H1 (cell line): ENCODE data around the gene ACOT7. TPM values are rescaled to one million over a fixed set of nuclear protein-coding genes. Genes with fewer than 3 reads are reported as not detected.

Experiments
- CTCF ChIA-PET: fragments of 300-600 bp; sonication (Branson Sonifier 250); formaldehyde crosslinking; loops from one replicate; lab custom pipeline; 2021; ENCODE audit not compliant: partially characterized antibody; lab: Charles Lee
- POLR2A ChIA-PET: fragments of 300-600 bp; sonication (Branson Sonifier 250); formaldehyde crosslinking; loops from one replicate; lab custom pipeline; 2021; ENCODE audit warnings: inconsistent platforms; ENCODE audit not compliant: partially characterized antibody; lab: Charles Lee
- DNase-seq, 2 experiments: peaks; one replicate each; pipeline versions ENCODE4 v3.0.0 to v3.0.0-alpha.2; 2010 to 2022; ENCODE audit warnings: low spot score in 2 of 2, low read depth in 1 of 2, mixed read lengths in 1 of 2
- FAIRE-seq: peaks from 2 replicates; lab custom pipeline; 2011; peaks lifted over from hg19 to GRCh38; lab: Jason Lieb, UNC
- H2AFZ ChIP-seq: 2 replicates; pipeline ENCODE4 v1.8.1; 2012; ENCODE audit warnings: low read length, inconsistent platforms
- H2AK5ac ChIP-seq: 2 replicates; pipeline ENCODE4 v1.6.1; 2013; ENCODE audit warnings: low read depth, low read length
- H2BK120ac ChIP-seq: replicated peaks from 2 replicates; pipeline ENCODE3; 2013; ENCODE audit warnings: low read depth, low read length, inconsistent platforms
- H2BK12ac ChIP-seq: 2 replicates; pipeline ENCODE4 v1.6.1; 2013; ENCODE audit warnings: low read depth, low read length
- H2BK15ac ChIP-seq: 2 replicates; pipeline ENCODE4 v1.6.1; 2013; ENCODE audit warnings: low read length
- H2BK20ac ChIP-seq: 2 replicates; pipeline ENCODE4 v1.6.1; 2013; ENCODE audit warnings: low read length
- H2BK5ac ChIP-seq: 2 replicates; pipeline ENCODE4 v1.6.1; 2013; ENCODE audit warnings: low read depth, low read length
- H3K14ac ChIP-seq: 2 replicates; pipeline ENCODE4 v1.6.1; 2013; ENCODE audit warnings: inconsistent platforms; ENCODE audit not compliant: insufficient read length
- H3K18ac ChIP-seq: 2 replicates; pipeline ENCODE4 v1.6.1; 2013; ENCODE audit warnings: low read length; ENCODE audit errors: extremely low read depth
- H3K23ac ChIP-seq: 2 replicates; pipeline ENCODE4 v1.6.1; 2013; ENCODE audit warnings: inconsistent platforms; ENCODE audit not compliant: insufficient read length
- H3K23me2 ChIP-seq: 2 replicates; pipeline ENCODE4 v1.6.1; 2013; ENCODE audit warnings: low read depth, low read length
- H3K27ac ChIP-seq: 2 replicates; pipeline ENCODE4 v1.6.1; 2011; ENCODE audit warnings: low read depth, low read length, inconsistent platforms
- H3K27me3 ChIP-seq, 4 experiments: replicated peaks in 1 of 4; 1 replicate in 1 of 4; 2 replicates in 3 of 4; pipeline versions ENCODE4 v1.6.1 to v1.8.1; 2011 to 2013; ENCODE audit warnings: low read length in 3 of 4, mild to moderate bottlenecking in 3 of 4, inconsistent platforms in 2 of 4, mixed read lengths in 2 of 4, moderate library complexity in 1 of 4; ENCODE audit not compliant: control insufficient read depth in 3 of 4, insufficient read depth in 3 of 4; ENCODE audit errors: extremely low read depth in 1 of 4
- H3K36me3 ChIP-seq, 4 experiments: 2 replicates each; pipeline versions ENCODE4 v1.6.1 to v1.8.1; 2011 to 2013; ENCODE audit warnings: mild to moderate bottlenecking in 4 of 4, low read length in 3 of 4, moderate library complexity in 2 of 4, control low read depth in 1 of 4, inconsistent platforms in 1 of 4; ENCODE audit not compliant: insufficient read depth in 4 of 4, control insufficient read depth in 2 of 4
- H3K4ac ChIP-seq: replicated peaks from 2 replicates; pipeline ENCODE3; 2013; ENCODE audit warnings: low read length, low read depth, mixed read lengths, inconsistent platforms; ENCODE audit not compliant: insufficient read length
- H3K4me1 ChIP-seq, 4 experiments: replicated peaks in 1 of 4; 1 replicate in 1 of 4; 2 replicates in 3 of 4; pipeline versions ENCODE4 v1.6.1 to v1.8.1; 2011 to 2013; ENCODE audit warnings: low read length in 3 of 4, inconsistent platforms in 2 of 4, mixed read lengths in 1 of 4; ENCODE audit not compliant: insufficient read depth in 4 of 4, control insufficient read depth in 3 of 4
- H3K4me2 ChIP-seq, 2 experiments: 2 replicates each; pipeline versions ENCODE4 v1.6.1 to v1.8.1; 2011 to 2013; ENCODE audit warnings: low read depth in 2 of 2, low read length in 2 of 2, control low read depth in 1 of 2, inconsistent platforms in 1 of 2, mild to moderate bottlenecking in 1 of 2; ENCODE audit not compliant: insufficient read depth in 1 of 2
- H3K4me3 ChIP-seq, 4 experiments: fragments of 200-600, 300-600 bp in 1 of 4; sonication (generic), shearing (Covaris generic), sonication (Bioruptor Twin) in 1 of 4; 2 replicates each; pipeline versions ENCODE4 v1.5.1 to v1.8.1; 2011 to 2016; ENCODE audit warnings: low read length in 4 of 4, low read depth in 3 of 4, control low read depth in 2 of 4, inconsistent platforms in 2 of 4, mild to moderate bottlenecking in 2 of 4, mixed read lengths in 1 of 4, moderate library complexity in 1 of 4; ENCODE audit not compliant: insufficient read depth in 2 of 4; ENCODE audit errors: extremely low read depth in 1 of 4
- H3K56ac ChIP-seq: replicated peaks from 2 replicates; pipeline ENCODE3; 2013; ENCODE audit warnings: low read depth, mild to moderate bottlenecking, mixed read lengths, low read length, inconsistent platforms; ENCODE audit not compliant: insufficient read length
- H3K79me1 ChIP-seq: 2 replicates; pipeline ENCODE4 v1.6.1; 2013; ENCODE audit warnings: low read depth, low read length, control low read depth
- H3K79me2 ChIP-seq, 2 experiments: 2 replicates each; pipeline versions ENCODE4 v1.6.1 to v1.8.1; 2012 to 2013; ENCODE audit warnings: low read length in 2 of 2, mild to moderate bottlenecking in 2 of 2, inconsistent platforms in 1 of 2; ENCODE audit not compliant: insufficient read depth in 2 of 2, control insufficient read depth in 1 of 2
- H3K9ac ChIP-seq, 4 experiments: replicated peaks in 1 of 4; 1 replicate in 1 of 4; 2 replicates in 3 of 4; pipeline versions ENCODE4 v1.6.1 to v1.8.1; 2011 to 2013; ENCODE audit warnings: low read depth in 3 of 4, low read length in 3 of 4, control low read depth in 2 of 4, mild to moderate bottlenecking in 2 of 4, moderate library complexity in 2 of 4, inconsistent platforms in 1 of 4; ENCODE audit errors: extremely low read depth in 1 of 4
- H3K9me3 ChIP-seq, 2 experiments: 2 replicates each; pipeline versions ENCODE4 v1.6.1 to v1.8.1; 2012 to 2013; ENCODE audit warnings: mild to moderate bottlenecking in 2 of 2, moderate library complexity in 2 of 2, control low read depth in 1 of 2, inconsistent platforms in 1 of 2, low read depth in 1 of 2, low read length in 1 of 2, mixed read lengths in 1 of 2; ENCODE audit not compliant: insufficient read depth in 2 of 2
- H4K20me1 ChIP-seq, 2 experiments: replicated peaks in 1 of 2; 2 replicates each; pipeline versions ENCODE3 to v1.8.1; 2011 to 2013; ENCODE audit warnings: inconsistent platforms in 2 of 2, low read length in 2 of 2, mild to moderate bottlenecking in 1 of 2; ENCODE audit not compliant: insufficient read depth in 2 of 2, control insufficient read depth in 1 of 2
- H4K5ac ChIP-seq: 2 replicates; pipeline ENCODE4 v1.6.1; 2013; ENCODE audit warnings: low read length, low read depth, mixed read lengths, inconsistent platforms; ENCODE audit not compliant: insufficient read length
- H4K8ac ChIP-seq: 2 replicates; pipeline ENCODE4 v1.8.0; 2013; ENCODE audit warnings: mild to moderate bottlenecking, moderate library complexity, low read length, inconsistent platforms; ENCODE audit not compliant: insufficient read depth; ENCODE audit errors: extremely low read depth
- H4K91ac ChIP-seq: replicated peaks from 2 replicates; pipeline ENCODE3; 2013; ENCODE audit warnings: low read length, mixed read lengths, inconsistent platforms; ENCODE audit not compliant: insufficient read length
- CEBPB ChIP-seq: IDR thresholded peaks from 2 replicates; pipeline ENCODE4 v1.6.1; 2012; ENCODE audit warnings: low read depth, low read length
- CREB1 ChIP-seq: IDR thresholded peaks from 2 replicates; pipeline ENCODE4 v1.6.1; 2012; ENCODE audit warnings: inconsistent platforms
- GABPA ChIP-seq: IDR thresholded peaks from 2 replicates; pipeline ENCODE4 v1.6.1; 2011; ENCODE audit warnings: mild to moderate bottlenecking, low read length, moderate library complexity, borderline replicate concordance; ENCODE audit not compliant: insufficient read depth
- NANOG ChIP-seq: IDR thresholded peaks from 2 replicates; pipeline ENCODE4 v1.6.1; 2011; ENCODE audit warnings: low read length, low read depth, mild to moderate bottlenecking, inconsistent platforms; ENCODE audit not compliant: insufficient read depth, poor library complexity, severe bottlenecking
- POLR2A ChIP-seq, 2 experiments: IDR thresholded peaks; 1 replicate in 1 of 2; 2 replicates in 1 of 2; pipeline ENCODE4 v1.6.1; 2011; ENCODE audit warnings: low read depth in 2 of 2, low read length in 2 of 2, mild to moderate bottlenecking in 2 of 2; ENCODE audit errors: control extremely low read depth in 1 of 2
- POLR2AphosphoS5 ChIP-seq: IDR thresholded peaks from 2 replicates; pipeline ENCODE4 v1.6.1; 2011; ENCODE audit warnings: low read depth, low read length
- RBBP5 ChIP-seq: IDR thresholded peaks from 2 replicates; pipeline ENCODE4 v1.7.1; 2012; ENCODE audit warnings: low read depth, mild to moderate bottlenecking, inconsistent platforms, low read length, moderate library complexity, borderline replicate concordance
- TEAD4 ChIP-seq: IDR thresholded peaks from 2 replicates; pipeline ENCODE4 v1.6.1; 2012; ENCODE audit warnings: low read depth, low read length, inconsistent platforms, mixed read lengths
- WGBS, 2 experiments: shearing (Covaris generic) in 1 of 2; methylation state at CpG; one replicate each; pipeline versions ENCODE4 v1.1.6 to v1.1.7; 2013 to 2015; ENCODE audit warnings: low lambda C conversion rate in 2 of 2, mixed read lengths in 2 of 2, inconsistent platforms in 1 of 2, low coverage in 1 of 2, missing lambda C conversion rate in 1 of 2; ENCODE audit not compliant: insufficient replicate concordance in 2 of 2, insufficient coverage in 1 of 2, insufficient read length in 1 of 2; ENCODE audit errors: extremely low coverage in 1 of 2, missing lambda C conversion rate in 1 of 2; 5-methylcytosine and 5-hydroxymethylcytosine counted together
- polyA plus RNA-seq, 7 experiments: library from polyadenylated mRNA; depleted of rRNA in 3 of 7; stranded (reverse) in 5 of 7; unstranded in 2 of 7; fragments of >200 nt in 5 of 7; fragments of 200-250 nt in 2 of 7; gene quantifications; 1 replicate in 5 of 7; 2 replicates in 1 of 7; 4 replicates in 1 of 7; pipeline versions ENCODE4 v1.2.1 to v1.2.3, GENCODE V29; 2011 to 2013; ENCODE audit warnings: missing spikeins in 2 of 7, mixed read lengths in 2 of 7
- total RNA-seq: library from RNA; stranded (reverse); fragmentation: NEBNext Ultra II Directional; extraction: Animal tissue kit (Norgen Biotek cat#: 25700); gene quantifications from 2 replicates; pipeline ENCODE4 v1.2.1, GENCODE V29; 2021
- TF ChIP-seq, protein P1 (sequence below): IDR thresholded peaks from 2 replicates; pipeline ENCODE4 v1.6.1; 2011; ENCODE audit warnings: low read depth, mild to moderate bottlenecking, low read length; ENCODE audit not compliant: insufficient read depth

ACOT7 gene
- total and polyA plus RNA-seq, 2 of the 8 experiments (the other 6 are each of a cell fraction or from before 2014, with no cell fraction given): 151 to 214 TPM

DNA sequence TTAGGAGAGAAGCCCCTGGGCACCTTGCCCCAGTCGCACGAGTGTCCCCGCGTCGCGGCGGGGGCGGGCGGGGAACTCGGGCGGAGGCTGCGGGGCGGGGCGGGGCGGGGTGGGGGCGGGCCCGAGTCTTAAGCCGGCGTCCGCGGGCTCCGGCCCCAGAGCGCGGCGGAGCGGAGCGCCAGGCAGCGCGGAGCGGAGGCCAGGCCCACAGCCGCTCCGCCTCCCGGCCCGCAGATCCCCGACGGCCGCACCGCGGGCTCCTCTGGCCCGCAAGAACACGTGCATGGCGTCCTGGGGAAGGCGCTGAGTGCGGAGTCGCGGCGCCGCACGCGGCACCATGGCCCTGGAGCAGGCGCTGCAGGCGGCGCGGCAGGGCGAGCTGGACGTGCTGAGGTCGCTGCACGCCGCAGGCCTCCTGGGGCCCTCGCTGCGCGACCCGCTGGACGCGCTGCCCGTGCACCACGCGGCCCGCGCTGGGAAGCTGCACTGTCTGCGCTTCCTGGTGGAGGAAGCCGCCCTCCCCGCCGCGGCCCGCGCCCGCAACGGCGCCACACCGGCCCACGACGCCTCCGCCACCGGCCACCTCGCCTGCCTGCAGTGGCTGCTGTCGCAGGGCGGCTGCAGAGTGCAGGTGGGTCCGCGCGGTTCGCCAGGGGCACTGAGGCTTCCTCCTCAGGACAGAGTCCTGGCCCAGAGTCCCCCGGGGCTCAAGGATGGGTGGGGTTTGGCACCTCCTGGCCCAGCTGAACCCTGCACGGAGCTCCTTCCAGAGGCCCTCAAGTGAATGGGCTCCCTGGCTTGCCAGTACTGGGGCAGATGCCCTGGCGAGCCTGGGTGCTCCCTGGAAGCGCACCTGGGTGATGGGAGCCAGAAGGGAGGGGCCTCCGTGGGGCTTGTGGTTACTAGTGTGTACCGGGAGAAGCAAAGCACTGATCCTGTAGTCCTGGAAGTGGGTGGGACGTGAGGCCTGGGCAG, 31.3 kb upstream of the ACOT7 start, which contains the start of gene ESPN:
ESPN (plus strand) TSS at position 158 of the 975 bp plus-strand sequence; CDS start at position 338, 180 bp downstream.
- Histone ChIP-seq H4K91ac (no peak within 1 kb of the TSS), H3K56ac (no peak within 1 kb of the TSS), H3K79me2 (no peaks in the 10 kb centered on the region), H3K79me1 (no peaks in the 10 kb centered on the region), H3K9me3 (no peaks in the 10 kb centered on the region), H3K4me2 (peak within 1 kb of the TSS; percentile 26 to 67), H3K4ac (no peak within 1 kb of the TSS), H2AFZ (0 out of 2 replicates have a peak within 1 kb of the TSS, but pooled peaks have one; percentile 31), H4K8ac (peak within 1 kb of the TSS; percentile 45), H3K27ac (no peak within 1 kb of the TSS), H3K4me1 (peaks cover 0 to 29% (median 12%) of the 10 kb centered on the region in 4 experiments; a peak in 5 of 7 replicates), H4K20me1 (peaks cover 0 to 7% of the 10 kb centered on the region in 2 experiments), H3K23ac (no peak within 1 kb of the TSS), H2AK5ac (no peak within 1 kb of the TSS), H3K4me3 (peak within 1 kb of the TSS in 3 of 4 experiments; percentile 15 to 52 (median 19); a peak in 5 of 8 replicates), H3K14ac (no peak within 1 kb of the TSS), H2BK15ac (0 out of 2 replicates have a peak within 1 kb of the TSS, but pooled peaks have one; percentile 72), H3K9ac (no peak within 1 kb of the TSS), H3K18ac (peak within 1 kb of the TSS; percentile 32), H2BK12ac (no peak within 1 kb of the TSS; the same call in 1 of the 2 replicates), H2BK120ac (no peak within 1 kb of the TSS), H2BK20ac (no peak within 1 kb of the TSS), H3K23me2 (peaks cover 13% of the 10 kb centered on the region; the same call in 1 of the 2 replicates), H3K36me3 (peaks cover 0 to 5% (median 0%) of the 10 kb centered on the region in 4 experiments; a peak in 1 of 8 replicates), H4K5ac (no peak within 1 kb of the TSS), H2BK5ac (no peak within 1 kb of the TSS), H3K27me3 (peaks cover 48 to 73% (median 65%) of the 10 kb centered on the region in 4 experiments)
- POLR2A ChIA-PET: interaction anchor here (0.6 to 1.7 kb wide), 4 partner anchors 16 to 176 kb away, joined by 3 to 4 read pairs (median 3); no protein-coding TSS in a partner anchor
- DNase-seq (peak in 1 of 2 experiments; percentile 60), FAIRE-seq (no peak)
- CTCF ChIA-PET: interaction anchor here (0.5 to 2.9 kb wide), 7 partner anchors 12 to 294 kb away, joined by 3 to 42 read pairs (median 4); no protein-coding TSS in a partner anchor
- WGBS, 2 experiments: 29% methylated on average over 50 of the region's 99 CpGs; no CpG with 5 or more reads in 1 of the 2 experiments
- TF ChIP-seq RBBP5 (0 out of 2 replicates have a peak, but pooled peaks have one; percentile 19), NANOG (no peak), TEAD4 (no peak), POLR2A (IDR thresholded peaks at IDR 0.05; ENCODE audit: control extremely low read depth in 1 of 2, low read depth in 2 of 2, low read length in 2 of 2) (no peak), CEBPB (no peak), CREB1 (no peak), POLR2AphosphoS5 (no peak), GABPA (peak; percentile 10; the same call in 1 of the 2 replicates)
- TF ChIP-seq, protein P1, sequence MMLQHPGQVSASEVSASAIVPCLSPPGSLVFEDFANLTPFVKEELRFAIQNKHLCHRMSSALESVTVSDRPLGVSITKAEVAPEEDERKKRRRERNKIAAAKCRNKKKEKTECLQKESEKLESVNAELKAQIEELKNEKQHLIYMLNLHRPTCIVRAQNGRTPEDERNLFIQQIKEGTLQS: no peak
